Smooth muscle cell (in vitro differentiated cells): ENCODE results near the gene MGAT4C. TPM values are rescaled to one million over a fixed set of nuclear protein-coding genes. Genes with fewer than 3 reads are reported as not detected.

Experiments used
- DNase-seq: peaks from one replicate; lab custom pipeline; 2025; ENCODE audit not compliant: unreplicated experiment; lab: John Stamatoyannopoulos, UW
- H2AFZ ChIP-seq: fragments of 200-600 bp; sonication (generic); 2 replicates; pipeline ENCODE4 v1.6.0; 2016; ENCODE audit warnings: antibody characterized with exemption, low read depth, mild to moderate bottlenecking
- H3F3A ChIP-seq: fragments of 200-600 bp; sonication (generic); 2 replicates; pipeline ENCODE4 v1.6.0; 2017; ENCODE audit warnings: antibody characterized with exemption, low read depth
- H3K27ac ChIP-seq: fragments of 200-600 bp; sonication (generic); 2 replicates; pipeline ENCODE4 v1.5.1; 2016; ENCODE audit warnings: low read depth, mild to moderate bottlenecking
- H3K27me3 ChIP-seq: fragments of 200-600 bp; sonication (generic); 2 replicates; pipeline ENCODE4 v1.6.1; 2016; ENCODE audit warnings: low read depth, mild to moderate bottlenecking
- H3K36me3 ChIP-seq: fragments of 200-600 bp; sonication (generic); 2 replicates; pipeline ENCODE4 v1.5.1; 2016; ENCODE audit warnings: low read depth
- H3K4me1 ChIP-seq: fragments of 200-600 bp; sonication (generic); 2 replicates; pipeline ENCODE4 v1.5.1; 2016; ENCODE audit warnings: low read depth
- H3K4me2 ChIP-seq: fragments of 200-600 bp; sonication (generic); 2 replicates; pipeline ENCODE4 v1.6.0; 2016; ENCODE audit warnings: mild to moderate bottlenecking
- H3K4me3 ChIP-seq: fragments of 200-600 bp; sonication (generic); 2 replicates; pipeline ENCODE4 v1.5.1; 2016; ENCODE audit warnings: mild to moderate bottlenecking
- H3K79me2 ChIP-seq: fragments of 200-600 bp; sonication (generic); 2 replicates; pipeline ENCODE4 v1.6.0; 2016; ENCODE audit warnings: low read depth, mild to moderate bottlenecking
- H3K9ac ChIP-seq: fragments of 200-600 bp; sonication (generic); 2 replicates; pipeline ENCODE4 v1.6.0; 2016; ENCODE audit warnings: low read depth
- H3K9me3 ChIP-seq: fragments of 200-600 bp; sonication (generic); replicated peaks from 2 replicates; pipeline ENCODE4 v1.5.1; 2016; ENCODE audit warnings: low read depth
- H4K20me1 ChIP-seq: fragments of 200-600 bp; sonication (generic); 2 replicates; pipeline ENCODE4 v1.6.0; 2016; ENCODE audit warnings: low read depth
- CTCF ChIP-seq: fragments of 200-600 bp; sonication (generic); IDR thresholded peaks from 2 replicates; pipeline ENCODE4 v1.5.1; 2017; ENCODE audit warnings: borderline replicate concordance, mild to moderate bottlenecking, antibody characterized with exemption; ENCODE audit not compliant: insufficient read depth, poor library complexity, severe bottlenecking
- WGBS: methylation state at CpG from one replicate; pipeline ENCODE4 v1.1.7; 2016; ENCODE audit warnings: low lambda C conversion rate; 5-methylcytosine and 5-hydroxymethylcytosine counted together
- polyA plus RNA-seq: library from polyadenylated mRNA; unstranded; fragments of >200 nt; fragmentation: Nextera tagmentation; extraction: Ambion mirVana; gene quantifications from 2 replicates; pipeline ENCODE4 v1.2.1, GENCODE V29; 2016
- total RNA-seq: library from RNA; depleted of rRNA; stranded (reverse); fragments of >200 nt; gene quantifications from 2 replicates; pipeline ENCODE4 v1.2.3, GENCODE V29; 2014

MGAT4C gene
- total and polyA plus RNA-seq, 2 experiments from 2014 or later: 0.22 TPM; not detected in 1

DNA sequence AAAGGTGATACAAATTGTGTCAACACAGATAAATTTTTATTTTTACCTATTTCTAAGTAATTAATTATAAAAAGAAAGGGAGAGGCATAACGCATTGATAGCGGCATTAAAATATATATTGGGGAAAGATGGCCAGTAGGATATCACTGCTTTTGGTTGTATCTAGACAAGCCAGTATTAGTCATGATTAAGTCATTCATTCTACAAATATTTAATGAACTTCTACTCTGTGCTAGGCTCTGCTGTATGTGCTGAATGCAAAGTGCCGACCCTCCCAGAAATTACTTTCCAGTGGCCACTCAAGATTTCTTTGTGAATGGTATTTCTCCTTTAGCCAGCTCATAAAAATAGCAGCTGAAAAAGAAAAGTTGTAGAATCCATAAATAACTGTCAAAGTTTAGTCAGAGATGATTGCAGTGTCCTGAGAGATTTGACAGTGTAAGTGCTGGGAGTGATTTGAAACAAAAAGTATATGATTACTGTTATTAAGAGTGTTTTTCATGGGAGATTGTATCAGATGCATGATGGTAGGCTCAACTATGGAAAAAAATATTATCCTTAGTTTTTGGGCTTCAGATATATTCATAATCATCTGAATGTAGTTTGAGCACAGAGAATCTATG, 133.2 kb downstream of the MGAT4C start:
- Histone ChIP-seq H3K27ac (no peak overlapping the region), H3K9me3 (no peaks in the 10 kb centered on the region), H3K36me3 (no peaks in the 10 kb centered on the region), H3K27me3 (no peaks in the 10 kb centered on the region), H3F3A (no peaks in the 10 kb centered on the region), H3K4me2 (no peak overlapping the region), H3K9ac (no peak overlapping the region), H2AFZ (no peak overlapping the region), H3K4me1 (no peaks in the 10 kb centered on the region), H4K20me1 (no peaks in the 10 kb centered on the region), H3K4me3 (no peak overlapping the region), H3K79me2 (no peaks in the 10 kb centered on the region)
- no peak for TF ChIP-seq CTCF
- WGBS: 33% methylated on average over 3 of the region's 3 CpGs
- DNase-seq: no peak

- Histone ChIP-seq H3K9ac (no peak overlapping the region), H3F3A (no peaks in the 10 kb centered on the region), H3K27me3 (no peaks in the 10 kb centered on the region), H3K4me2 (no peak overlapping the region), H3K36me3 (no peaks in the 10 kb centered on the region), H3K79me2 (no peaks in the 10 kb centered on the region), H4K20me1 (no peaks in the 10 kb centered on the region), H3K27ac (no peak overlapping the region), H3K9me3 (no peaks in the 10 kb centered on the region), H3K4me1 (no peaks in the 10 kb centered on the region), H2AFZ (no peak overlapping the region), H3K4me3 (no peak overlapping the region)
- WGBS: 81% methylated on average over 2 of the region's 2 CpGs
- DNase-seq: no peak
- no peak for TF ChIP-seq CTCF
Measured at GRCh38 chr12:86118161-86118560, 138.0 kb downstream of the MGAT4C start.

GRCh38 chr12:86117711-86118110, 138.5 kb downstream of the MGAT4C start:
- Histone ChIP-seq H3K79me2 (no peaks in the 10 kb centered on the region), H3K9ac (no peak overlapping the region), H4K20me1 (no peaks in the 10 kb centered on the region), H3K36me3 (no peaks in the 10 kb centered on the region), H3K9me3 (no peaks in the 10 kb centered on the region), H2AFZ (no peak overlapping the region), H3F3A (no peaks in the 10 kb centered on the region), H3K4me1 (no peaks in the 10 kb centered on the region), H3K4me2 (no peak overlapping the region), H3K4me3 (no peak overlapping the region), H3K27me3 (no peaks in the 10 kb centered on the region), H3K27ac (no peak overlapping the region)
- no peak for DNase-seq
- TF ChIP-seq CTCF: no peak
- whole genome bisulfite sequencing: 73% methylated on average over 1 of the region's 1 CpG

DNA sequence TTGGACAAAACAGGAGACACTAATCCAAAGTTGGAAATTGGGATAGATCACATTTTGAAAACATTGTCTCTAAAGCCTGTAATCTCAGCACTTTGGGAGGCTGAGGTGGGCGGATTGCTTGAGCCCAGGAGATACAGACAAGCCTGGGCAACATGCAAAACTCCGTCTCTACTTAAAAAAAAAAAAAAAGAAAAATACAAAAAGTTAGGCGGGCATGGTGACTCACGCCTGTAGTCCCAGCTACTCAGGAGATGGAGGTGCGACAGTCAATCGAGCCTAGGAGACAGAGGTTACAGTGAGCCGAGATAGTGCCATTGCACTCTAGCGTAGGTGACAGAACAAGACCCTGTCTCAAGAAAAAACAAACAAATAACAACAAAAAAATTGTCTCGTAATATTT, 152.1 kb downstream of the MGAT4C start:
- H3K9me3 ChIP-seq: no peaks in the 10 kb centered on the region
- H3K36me3 ChIP-seq: no peaks in the 10 kb centered on the region
- H3K4me1 ChIP-seq: no peaks in the 10 kb centered on the region
- 77% methylated on average over 9 of the region's 9 CpGs for WGBS
- no peak overlapping the region for H3K4me2 ChIP-seq
- no peak overlapping the region for H3K9ac ChIP-seq
- no peak overlapping the region for H3K4me3 ChIP-seq
- no peak overlapping the region for H3K27ac ChIP-seq
- no peaks in the 10 kb centered on the region for H4K20me1 ChIP-seq
- no peak overlapping the region for H2AFZ ChIP-seq
- DNase-seq: no peak
- H3K27me3 ChIP-seq: no peaks in the 10 kb centered on the region
- no peak for TF ChIP-seq CTCF
- no peaks in the 10 kb centered on the region for H3F3A ChIP-seq
- no peaks in the 10 kb centered on the region for H3K79me2 ChIP-seq
